Measurements from ENCODE around the gene CHMP3. TPM values are rescaled to one million over a fixed set of nuclear protein-coding genes. Genes with fewer than 3 reads are reported as not detected.

The CHMP3 gene
- total and polyA plus RNA-seq, 2 of the 13 experiments (the other 11 are each of a cell fraction or from before 2014, with no cell fraction given) = 64.1 to 114 TPM

DNA sequence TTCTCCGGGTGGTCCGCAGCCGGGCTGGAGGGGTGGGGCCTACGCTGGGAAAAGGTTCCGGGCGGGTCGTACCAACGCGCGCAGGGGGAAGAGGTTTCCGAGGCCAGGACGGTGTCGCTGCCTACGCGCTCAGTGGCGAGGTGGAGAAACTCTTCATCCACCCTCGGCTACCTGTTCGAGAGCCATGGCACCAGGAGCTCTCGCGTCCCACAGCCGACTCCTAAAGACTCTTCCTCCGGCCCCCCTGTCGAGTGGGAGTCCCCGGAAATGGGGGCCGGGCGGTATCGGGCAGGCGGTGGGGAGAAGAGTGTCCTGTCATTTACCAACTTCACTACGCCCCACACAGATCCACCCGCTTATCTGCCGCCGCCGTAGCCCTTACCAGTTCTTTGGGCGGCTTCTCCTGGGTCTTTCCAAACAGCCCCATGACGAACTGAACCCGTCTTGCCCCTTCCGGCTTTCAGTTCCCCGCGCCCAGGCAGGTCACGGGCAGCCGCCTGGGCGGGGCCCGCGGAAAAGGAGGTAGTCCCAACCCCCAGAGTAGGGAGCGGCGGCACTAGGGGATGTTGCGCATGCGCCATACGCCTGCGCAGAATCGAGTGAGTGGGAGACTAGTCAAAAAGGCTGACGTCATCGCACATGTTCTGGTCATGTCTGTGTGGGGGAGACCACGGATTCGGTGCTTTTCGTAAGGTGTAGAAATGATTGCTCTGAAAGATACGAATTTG, at the start of gene CHMP3 (continued):
- TF ChIP-seq, protein P1, sequence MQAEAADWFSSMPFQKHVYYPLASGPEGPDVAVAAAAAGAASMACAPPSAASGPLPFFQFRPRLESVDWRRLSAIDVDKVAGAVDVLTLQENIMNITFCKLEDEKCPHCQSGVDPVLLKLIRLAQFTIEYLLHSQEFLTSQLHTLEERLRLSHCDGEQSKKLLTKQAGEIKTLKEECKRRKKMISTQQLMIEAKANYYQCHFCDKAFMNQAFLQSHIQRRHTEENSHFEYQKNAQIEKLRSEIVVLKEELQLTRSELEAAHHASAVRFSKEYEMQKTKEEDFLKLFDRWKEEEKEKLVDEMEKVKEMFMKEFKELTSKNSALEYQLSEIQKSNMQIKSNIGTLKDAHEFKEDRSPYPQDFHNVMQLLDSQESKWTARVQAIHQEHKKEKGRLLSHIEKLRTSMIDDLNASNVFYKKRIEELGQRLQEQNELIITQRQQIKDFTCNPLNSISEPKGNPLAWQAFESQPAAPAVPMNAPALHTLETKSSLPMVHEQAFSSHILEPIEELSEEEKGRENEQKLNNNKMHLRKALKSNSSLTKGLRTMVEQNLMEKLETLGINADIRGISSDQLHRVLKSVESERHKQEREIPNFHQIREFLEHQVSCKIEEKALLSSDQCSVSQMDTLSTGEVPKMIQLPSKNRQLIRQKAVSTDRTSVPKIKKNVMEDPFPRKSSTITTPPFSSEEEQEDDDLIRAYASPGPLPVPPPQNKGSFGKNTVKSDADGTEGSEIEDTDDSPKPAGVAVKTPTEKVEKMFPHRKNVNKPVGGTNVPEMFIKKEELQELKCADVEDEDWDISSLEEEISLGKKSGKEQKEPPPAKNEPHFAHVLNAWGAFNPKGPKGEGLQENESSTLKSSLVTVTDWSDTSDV (CRISPR knock-in tag; IDR thresholded peaks at IDR 0.05) = no peak
- TF ChIP-seq U2AF1 (optimal IDR thresholded peaks at IDR 0.05; ENCODE audit: low read depth, low read length) (peak; percentile 88), MAFF (IDR thresholded peaks at IDR 0.05; ENCODE audit: low read depth, low read length) (peak; percentile 69), LCORL (IDR thresholded peaks at IDR 0.05) (no peak), LCORL (CRISPR knock-in tag; IDR thresholded peaks at IDR 0.05) (0 out of 2 replicates have a peak, but pooled peaks have one; percentile 5), TEAD2 (CRISPR knock-in tag; IDR thresholded peaks at IDR 0.05) (0 out of 2 replicates have a peak, but pooled peaks have one; percentile 58), ZNF547 (CRISPR knock-in tag; IDR thresholded peaks at IDR 0.05) (peak; percentile 75; the same call in 1 of the 2 replicates), MTF2 (CRISPR knock-in tag; IDR thresholded peaks at IDR 0.05; ENCODE audit: borderline replicate concordance) (no peak), MEIS2 (CRISPR knock-in tag; IDR thresholded peaks at IDR 0.05) (no peak; the same call in 1 of the 2 replicates), ZNF282 (IDR thresholded peaks at IDR 0.05; ENCODE audit: partially characterized antibody) (no peak), ZIK1 (CRISPR knock-in tag; IDR thresholded peaks at IDR 0.05; ENCODE audit: borderline replicate concordance, low read depth) (peak; percentile 85), ELF4 (CRISPR knock-in tag; IDR thresholded peaks at IDR 0.05; ENCODE audit: borderline replicate concordance) (peak; percentile 93), HNRNPH1 (optimal IDR thresholded peaks at IDR 0.05; ENCODE audit: low read depth, low read length) (peak; percentile 87), SMYD3 (CRISPR knock-in tag; IDR thresholded peaks at IDR 0.05) (peak; percentile 10; the same call in 1 of the 2 replicates), ATAD3A (CRISPR knock-in tag; IDR thresholded peaks at IDR 0.05) (no peak)
- TF ChIP-seq, protein P2, sequence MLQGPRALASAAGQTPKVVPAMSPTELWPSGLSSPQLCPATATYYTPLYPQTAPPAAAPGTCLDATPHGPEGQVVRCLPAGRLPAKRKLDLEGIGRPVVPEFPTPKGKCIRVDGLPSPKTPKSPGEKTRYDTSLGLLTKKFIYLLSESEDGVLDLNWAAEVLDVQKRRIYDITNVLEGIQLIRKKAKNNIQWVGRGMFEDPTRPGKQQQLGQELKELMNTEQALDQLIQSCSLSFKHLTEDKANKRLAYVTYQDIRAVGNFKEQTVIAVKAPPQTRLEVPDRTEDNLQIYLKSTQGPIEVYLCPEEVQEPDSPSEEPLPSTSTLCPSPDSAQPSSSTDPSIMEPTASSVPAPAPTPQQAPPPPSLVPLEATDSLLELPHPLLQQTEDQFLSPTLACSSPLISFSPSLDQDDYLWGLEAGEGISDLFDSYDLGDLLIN (CRISPR knock-in tag; IDR thresholded peaks at IDR 0.05; ENCODE audit: borderline replicate concordance) = no peak; the same call in 1 of the 2 replicates
- TF ChIP-seq, protein P3, sequence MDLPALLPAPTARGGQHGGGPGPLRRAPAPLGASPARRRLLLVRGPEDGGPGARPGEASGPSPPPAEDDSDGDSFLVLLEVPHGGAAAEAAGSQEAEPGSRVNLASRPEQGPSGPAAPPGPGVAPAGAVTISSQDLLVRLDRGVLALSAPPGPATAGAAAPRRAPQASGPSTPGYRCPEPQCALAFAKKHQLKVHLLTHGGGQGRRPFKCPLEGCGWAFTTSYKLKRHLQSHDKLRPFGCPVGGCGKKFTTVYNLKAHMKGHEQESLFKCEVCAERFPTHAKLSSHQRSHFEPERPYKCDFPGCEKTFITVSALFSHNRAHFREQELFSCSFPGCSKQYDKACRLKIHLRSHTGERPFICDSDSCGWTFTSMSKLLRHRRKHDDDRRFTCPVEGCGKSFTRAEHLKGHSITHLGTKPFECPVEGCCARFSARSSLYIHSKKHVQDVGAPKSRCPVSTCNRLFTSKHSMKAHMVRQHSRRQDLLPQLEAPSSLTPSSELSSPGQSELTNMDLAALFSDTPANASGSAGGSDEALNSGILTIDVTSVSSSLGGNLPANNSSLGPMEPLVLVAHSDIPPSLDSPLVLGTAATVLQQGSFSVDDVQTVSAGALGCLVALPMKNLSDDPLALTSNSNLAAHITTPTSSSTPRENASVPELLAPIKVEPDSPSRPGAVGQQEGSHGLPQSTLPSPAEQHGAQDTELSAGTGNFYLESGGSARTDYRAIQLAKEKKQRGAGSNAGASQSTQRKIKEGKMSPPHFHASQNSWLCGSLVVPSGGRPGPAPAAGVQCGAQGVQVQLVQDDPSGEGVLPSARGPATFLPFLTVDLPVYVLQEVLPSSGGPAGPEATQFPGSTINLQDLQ (CRISPR knock-in tag; IDR thresholded peaks at IDR 0.05) = peak; percentile 87
- TF ChIP-seq, protein P4, sequence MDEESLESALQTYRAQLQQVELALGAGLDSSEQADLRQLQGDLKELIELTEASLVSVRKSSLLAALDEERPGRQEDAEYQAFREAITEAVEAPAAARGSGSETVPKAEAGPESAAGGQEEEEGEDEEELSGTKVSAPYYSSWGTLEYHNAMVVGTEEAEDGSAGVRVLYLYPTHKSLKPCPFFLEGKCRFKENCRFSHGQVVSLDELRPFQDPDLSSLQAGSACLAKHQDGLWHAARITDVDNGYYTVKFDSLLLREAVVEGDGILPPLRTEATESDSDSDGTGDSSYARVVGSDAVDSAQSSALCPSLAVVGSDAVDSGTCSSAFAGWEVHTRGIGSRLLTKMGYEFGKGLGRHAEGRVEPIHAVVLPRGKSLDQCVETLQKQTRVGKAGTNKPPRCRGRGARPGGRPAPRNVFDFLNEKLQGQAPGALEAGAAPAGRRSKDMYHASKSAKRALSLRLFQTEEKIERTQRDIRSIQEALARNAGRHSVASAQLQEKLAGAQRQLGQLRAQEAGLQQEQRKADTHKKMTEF (CRISPR knock-in tag; IDR thresholded peaks at IDR 0.05) = peak; percentile 89
- TF ChIP-seq, protein P5, sequence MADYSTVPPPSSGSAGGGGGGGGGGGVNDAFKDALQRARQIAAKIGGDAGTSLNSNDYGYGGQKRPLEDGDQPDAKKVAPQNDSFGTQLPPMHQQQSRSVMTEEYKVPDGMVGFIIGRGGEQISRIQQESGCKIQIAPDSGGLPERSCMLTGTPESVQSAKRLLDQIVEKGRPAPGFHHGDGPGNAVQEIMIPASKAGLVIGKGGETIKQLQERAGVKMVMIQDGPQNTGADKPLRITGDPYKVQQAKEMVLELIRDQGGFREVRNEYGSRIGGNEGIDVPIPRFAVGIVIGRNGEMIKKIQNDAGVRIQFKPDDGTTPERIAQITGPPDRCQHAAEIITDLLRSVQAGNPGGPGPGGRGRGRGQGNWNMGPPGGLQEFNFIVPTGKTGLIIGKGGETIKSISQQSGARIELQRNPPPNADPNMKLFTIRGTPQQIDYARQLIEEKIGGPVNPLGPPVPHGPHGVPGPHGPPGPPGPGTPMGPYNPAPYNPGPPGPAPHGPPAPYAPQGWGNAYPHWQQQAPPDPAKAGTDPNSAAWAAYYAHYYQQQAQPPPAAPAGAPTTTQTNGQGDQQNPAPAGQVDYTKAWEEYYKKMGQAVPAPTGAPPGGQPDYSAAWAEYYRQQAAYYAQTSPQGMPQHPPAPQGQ (CRISPR knock-in tag; IDR thresholded peaks at IDR 0.05; ENCODE audit: borderline replicate concordance) = no peak

Data from HepG2 (cell line).